Myocyte (in vitro differentiated cells): ENCODE data around the gene OR4C5. TPM values are rescaled to one million over a fixed set of nuclear protein-coding genes. Genes with fewer than 3 reads are reported as not detected.
"Not testable (repeated sequence)": the region's sequence is repeated elsewhere in the genome, so short reads cannot be mapped to it uniquely, and the experiment has no call there.

Experiments used
- DNase-seq: peaks from one replicate; pipeline ENCODE4 v3.0.0-alpha.2; 2012; ENCODE audit warnings: low read depth
- polyA plus RNA-seq: library from polyadenylated mRNA; unstranded; fragments of >200 nt; gene quantifications from one replicate; pipeline ENCODE4 v1.2.1, GENCODE V29; 2012; ENCODE audit warnings: missing spikeins
- total RNA-seq: library from RNA; depleted of rRNA; stranded (reverse); fragments of >200 nt; gene quantifications from 2 replicates; pipeline ENCODE4 v1.2.3, GENCODE V29; 2014

The OR4C5 gene
- not detected in 2 replicates for total RNA-seq
- not detected for polyA plus RNA-seq

DNA sequence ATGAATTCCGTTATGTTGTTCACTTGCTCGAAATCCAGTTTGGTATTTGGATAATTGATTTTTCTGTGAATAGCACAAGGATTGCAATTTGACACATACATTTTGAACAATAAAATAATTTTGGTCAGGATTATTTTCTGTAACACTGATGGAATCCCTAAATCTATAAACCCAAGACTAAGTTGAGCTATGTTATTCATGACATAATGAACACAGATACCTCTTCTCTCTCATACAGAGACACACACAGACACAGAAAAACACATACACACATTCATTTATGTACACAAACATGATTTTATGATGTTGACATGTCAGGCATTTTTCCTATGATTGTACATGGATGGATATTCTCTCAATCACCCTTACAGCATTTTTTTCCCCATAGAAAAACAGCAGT is at the start of gene OR4C5:
OR4C5 (minus strand) TSS at position 101 of the 400 bp plus-strand sequence; CDS start at position 101, 0 bp downstream.
- no peak for DNase-seq

DNA sequence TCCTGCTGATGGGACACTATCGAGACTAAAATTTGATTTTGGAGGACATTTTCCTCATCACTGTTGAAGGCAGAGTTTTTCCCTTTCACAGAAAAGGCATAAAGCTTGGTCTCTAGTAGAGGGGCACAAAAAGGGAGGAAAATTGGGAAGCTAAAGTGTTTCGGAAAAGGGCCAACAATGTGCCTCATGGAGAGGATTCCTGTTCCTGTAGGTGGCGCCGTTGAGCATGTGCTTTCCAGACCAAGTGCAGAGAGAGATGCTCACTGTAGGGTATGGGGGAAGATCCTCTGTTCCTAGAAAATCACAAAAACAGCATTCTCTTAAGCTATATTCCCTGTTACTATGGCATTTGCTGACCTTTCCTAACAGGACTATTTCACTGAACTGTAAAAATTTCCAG is 18.4 kb upstream of the OR4C5 start:
- DNase-seq = no peak

DNA sequence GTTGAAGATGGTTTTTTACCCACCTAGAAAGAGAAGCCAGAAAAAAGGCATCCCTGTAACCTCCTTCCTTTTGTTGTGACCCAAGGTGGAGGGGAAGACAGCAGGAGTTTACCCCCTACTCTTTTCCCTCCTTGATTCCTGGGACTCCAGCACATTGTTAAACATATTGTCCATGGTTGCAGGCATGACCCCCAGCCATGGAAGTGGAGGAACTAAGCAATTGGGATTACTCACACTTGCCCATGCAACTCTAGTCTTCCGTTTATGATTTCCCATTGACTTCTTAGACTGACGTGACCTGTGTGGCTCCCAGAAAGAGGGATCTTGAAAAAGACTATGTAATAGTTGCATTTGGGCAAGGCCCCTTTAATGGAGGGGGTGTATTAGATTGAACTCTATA is 17.9 kb upstream of the OR4C5 start:
- not testable (repeated sequence) for DNase-seq

DNA sequence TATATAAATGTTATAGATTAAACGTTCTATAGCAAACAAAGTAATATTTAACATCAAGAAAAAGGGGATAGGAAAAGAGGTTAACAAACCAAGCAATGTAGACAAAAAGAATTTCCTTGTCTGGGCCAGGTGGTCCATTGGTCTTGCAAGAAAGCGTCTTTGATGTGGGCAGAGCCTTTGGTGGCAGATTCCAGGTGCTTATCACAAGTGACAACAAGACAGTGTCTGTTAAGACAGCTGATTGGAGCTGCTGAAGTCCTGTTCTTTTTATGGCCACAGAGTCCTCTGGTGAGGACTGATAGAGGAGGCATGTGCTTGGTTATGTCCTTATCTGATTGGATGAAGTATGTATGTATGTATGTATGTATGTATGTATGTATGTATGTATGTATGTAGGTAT is 5.0 kb downstream of the OR4C5 start:
- DNase-seq = not testable (repeated sequence)

DNA sequence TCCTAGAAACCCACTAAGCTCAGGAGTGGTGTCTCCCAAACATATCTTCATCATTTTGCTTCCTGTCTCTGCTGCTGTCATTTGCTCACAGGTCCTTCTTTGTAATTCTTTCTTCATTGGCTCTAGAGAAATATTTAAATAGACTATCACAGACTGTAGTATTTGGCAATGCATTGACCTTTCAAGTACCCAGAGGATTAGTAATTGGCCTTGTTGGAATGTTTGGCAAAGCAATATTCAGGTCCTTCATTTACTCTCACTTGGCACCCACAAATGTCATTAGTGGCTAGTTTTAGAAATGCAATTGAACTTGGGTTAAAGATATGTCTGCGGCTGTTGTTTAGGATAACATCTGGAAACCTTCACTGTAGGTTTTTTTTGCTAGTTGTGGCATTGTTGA is 11.6 kb downstream of the OR4C5 start:
- DNase-seq = no peak

DNA sequence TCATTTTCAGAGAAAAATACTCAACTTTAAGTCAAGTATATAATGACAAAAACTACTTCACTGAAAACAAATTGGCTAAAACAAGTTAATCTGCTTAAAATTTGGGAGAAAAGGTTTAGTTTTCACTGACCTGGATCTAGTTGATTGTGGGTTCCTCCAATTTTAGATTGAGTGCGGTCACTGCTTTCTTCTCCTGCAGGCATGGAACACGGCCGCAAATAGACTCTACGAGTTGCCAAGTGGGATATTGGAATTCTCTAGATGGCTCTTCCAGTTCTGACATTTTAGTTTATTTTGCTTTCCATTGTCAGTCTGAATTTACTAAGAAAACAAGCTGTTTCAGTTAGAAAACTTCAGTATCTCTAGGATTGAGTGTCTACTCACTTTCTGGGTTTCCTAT is 12.3 kb downstream of the OR4C5 start:
- no peak for DNase-seq

DNA sequence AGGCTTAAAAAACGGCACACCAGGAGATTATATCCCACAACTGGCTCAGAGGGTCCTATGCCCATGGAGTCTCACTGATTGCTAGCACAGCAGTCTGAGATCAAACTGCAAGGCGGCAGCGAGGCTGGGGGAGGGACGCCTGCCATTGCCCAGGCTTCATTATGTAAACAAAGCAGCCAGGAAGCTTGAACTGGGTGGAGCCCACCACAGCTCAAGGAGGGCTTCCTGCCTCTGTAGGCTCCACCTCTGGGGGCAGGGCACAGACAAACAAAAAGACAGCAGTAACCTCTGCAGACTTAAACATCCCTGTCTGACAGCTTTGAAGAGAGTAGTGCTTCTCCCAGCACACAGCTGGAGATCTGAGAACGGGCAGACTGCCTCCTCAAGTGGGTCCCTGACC is 20.0 kb downstream of the OR4C5 start:
- not testable (repeated sequence) for DNase-seq

DNA sequence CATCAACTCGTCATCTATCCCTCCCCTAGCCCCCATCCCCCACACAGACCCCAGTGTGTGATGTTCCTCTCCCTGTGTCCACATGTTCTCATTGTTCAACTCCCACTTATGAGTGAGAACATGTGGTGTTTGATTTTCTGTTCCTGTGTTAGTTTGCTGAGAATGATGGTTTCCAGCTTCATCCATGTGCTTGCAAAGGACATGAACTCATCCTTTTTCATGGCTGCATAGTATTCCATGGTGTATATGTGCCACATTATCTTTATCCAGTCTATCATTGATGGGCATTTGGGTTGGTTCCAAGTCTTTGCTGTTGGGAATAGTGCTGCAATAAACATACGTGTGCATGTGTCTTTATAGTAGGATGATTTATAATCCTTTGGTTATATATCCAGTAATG is 23.8 kb downstream of the OR4C5 start:
- not testable (repeated sequence) for DNase-seq

DNA sequence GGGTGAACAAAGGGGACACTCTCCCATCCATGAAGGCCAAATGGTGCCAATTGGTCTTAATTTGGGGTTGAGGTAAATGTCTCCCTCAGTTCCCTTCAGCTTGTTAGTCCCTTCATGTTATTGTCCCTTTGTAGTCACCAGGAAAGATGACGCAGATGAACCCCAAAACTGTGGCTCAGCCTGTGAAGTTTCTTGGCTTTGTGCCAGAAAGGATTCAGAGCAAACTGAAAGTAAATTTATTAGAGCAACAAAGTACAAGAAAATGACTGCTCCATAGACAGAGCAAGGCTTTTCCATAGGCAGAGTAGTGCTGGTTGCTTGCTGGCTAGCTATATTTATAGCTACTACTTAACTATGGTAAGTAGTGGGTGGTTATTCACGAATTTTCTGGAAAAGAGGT is 24.8 kb downstream of the OR4C5 start:
- no peak for DNase-seq

DNA sequence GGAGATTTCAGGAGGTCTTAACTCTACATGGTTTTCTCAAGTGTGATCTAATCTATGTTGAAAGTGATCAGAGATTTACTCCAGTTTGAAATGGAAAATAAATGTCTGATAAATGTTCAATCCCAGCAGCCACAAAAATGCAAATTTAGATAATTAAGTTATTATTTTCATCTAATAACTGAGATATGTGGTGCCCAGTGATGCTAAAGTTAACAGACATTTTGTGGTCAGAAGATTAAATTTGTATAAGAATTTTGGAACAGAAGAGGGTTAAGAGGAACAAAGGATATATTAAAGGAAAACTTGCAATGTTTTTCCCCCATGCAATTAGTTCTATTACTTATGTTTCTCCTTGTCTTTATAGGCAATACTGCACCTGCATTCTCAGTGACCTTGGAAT is 41.6 kb downstream of the OR4C5 start, which contains the start of gene OR4C3:
OR4C3 (plus strand) TSS at position 301 of the 400 bp plus-strand sequence. CDS start 102 bp downstream, outside the sequence.
- not testable (repeated sequence) for DNase-seq

DNA sequence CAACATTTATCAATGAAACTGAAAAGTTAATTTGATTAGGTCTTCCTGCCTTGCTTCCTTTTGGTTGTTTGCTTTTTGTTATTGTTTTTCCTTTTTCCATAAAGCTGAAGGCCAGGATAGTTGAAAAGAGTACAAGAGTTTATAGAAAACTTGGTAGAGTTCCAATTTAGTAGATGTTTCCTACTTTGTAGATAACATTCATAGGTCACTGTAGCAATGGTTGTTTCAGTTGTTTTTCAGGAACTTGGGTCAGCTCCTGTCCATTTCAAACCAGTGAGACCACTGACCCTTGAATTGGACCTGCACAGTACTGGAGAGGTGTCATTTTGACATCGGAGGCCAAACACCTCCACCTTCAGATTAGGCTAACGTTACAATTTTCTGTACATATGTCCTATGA is 46.5 kb downstream of the OR4C5 start:
- not testable (repeated sequence) for DNase-seq

Other genes with a start within 250 kb of the OR4C5 start
- gene OR4B1, start 149.7 kb downstream of the OR4C5 start, total RNA-seq = not detected in 2 replicates
- gene OR4X2, start 121.4 kb downstream of the OR4C5 start, total RNA-seq = not detected in 2 replicates
- gene OR4X1, start 102.6 kb downstream of the OR4C5 start, total RNA-seq = not detected in 2 replicates
- gene OR4S1, start 60.2 kb downstream of the OR4C5 start, total RNA-seq = not detected in 2 replicates
- not detected in 2 replicates for gene OR4C3, start 41.5 kb downstream of the OR4C5 start, total RNA-seq
- not detected in 2 replicates for gene OR4A47, start 122.3 kb upstream of the OR4C5 start, total RNA-seq